IPS DF 4.7 (cell line): Measurements from ENCODE around the gene SP7.
"Not testable (repeated sequence)": the region's sequence is repeated elsewhere in the genome, so short reads cannot be mapped to it uniquely, and the experiment has no call there.

Experiments used
- DNase-seq: peaks from one replicate; pipeline ENCODE4 v3.0.0-alpha.2; 2013; ENCODE audit warnings: low spot score; ENCODE audit errors: extremely low read depth

Gene SP7

GRCh38 chr12:53320352-53321195, 15.6 kb downstream of the SP7 start:
- DNase-seq: no peak

- no peak for DNase-seq
These were observed 22.2 kb downstream of the SP7 start for GRCh38 chr12:53313996-53314395.

DNA sequence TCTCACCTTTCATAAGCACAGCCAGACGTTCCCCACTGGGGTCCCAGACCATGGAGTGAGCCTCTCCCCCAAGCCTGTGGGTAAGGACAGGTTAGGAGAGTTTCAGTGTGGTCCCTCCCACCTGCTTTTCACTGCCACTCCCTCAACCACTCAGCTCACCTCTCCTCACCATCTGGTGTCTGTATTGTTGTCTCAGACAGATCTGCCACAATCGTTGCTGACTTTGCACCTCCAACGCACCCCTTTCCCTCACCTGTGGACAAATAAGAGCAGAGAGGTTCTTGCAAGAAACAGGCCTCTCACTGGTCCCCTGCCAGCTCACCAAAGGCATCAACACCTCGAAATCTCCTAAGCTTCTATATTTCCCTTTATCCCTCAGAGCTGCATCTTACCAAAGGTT, 27.9 kb downstream of the SP7 start:
- DNase-seq: no peak

GRCh38 chr12:53306826-53307225, 29.3 kb downstream of the SP7 start:
- DNase-seq: no peak

GRCh38 chr12:53302903-53303302, 33.3 kb downstream of the SP7 start:
- DNase-seq: no peak

DNA sequence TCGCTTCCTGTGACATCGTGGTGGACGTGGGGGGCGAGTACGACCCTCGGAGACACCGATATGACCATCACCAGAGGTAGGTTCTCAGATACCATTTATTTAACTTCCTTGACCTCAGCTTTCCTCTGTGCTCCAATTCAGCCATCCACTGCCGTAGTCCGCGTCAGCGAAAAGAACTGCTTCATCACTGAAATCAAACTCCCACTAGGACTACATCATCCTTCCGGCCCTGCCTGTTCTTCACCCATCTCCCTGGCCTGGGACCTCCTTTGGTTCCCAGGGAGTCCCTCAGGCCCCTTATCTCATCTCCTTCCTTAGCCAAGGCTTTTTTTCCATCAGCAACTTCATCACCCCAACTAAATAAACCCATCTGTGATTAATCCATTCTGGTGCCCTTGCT, 36.0 kb downstream of the SP7 start:
- no peak for DNase-seq

GRCh38 chr12:53299454-53300180, 36.5 kb downstream of the SP7 start, which contains the start of gene MYG1:
TSS of gene MYG1 (plus strand) at chr12:53299695. CDS start at chr12:53299738, 43 bp downstream.
- peak; percentile 88 for DNase-seq

DNA sequence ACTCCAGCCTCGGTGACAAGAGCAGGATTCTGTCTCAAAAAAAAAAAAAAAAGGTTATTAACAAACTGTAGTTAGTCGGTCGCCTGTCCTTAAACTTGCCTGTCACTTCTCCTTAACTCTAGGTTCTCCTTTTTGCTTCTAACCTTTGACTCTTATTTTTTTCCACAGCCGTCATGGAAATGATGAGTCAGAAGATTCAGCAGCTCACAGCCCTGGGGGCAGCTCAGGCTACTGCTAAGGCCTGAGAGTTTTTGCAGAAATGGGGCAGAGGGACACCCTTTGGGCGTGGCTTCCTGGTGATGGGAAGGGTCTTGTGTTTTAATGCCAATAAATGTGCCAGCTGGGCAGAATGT, 37.1 kb downstream of the SP7 start:
- DNase-seq: no peak

DNA sequence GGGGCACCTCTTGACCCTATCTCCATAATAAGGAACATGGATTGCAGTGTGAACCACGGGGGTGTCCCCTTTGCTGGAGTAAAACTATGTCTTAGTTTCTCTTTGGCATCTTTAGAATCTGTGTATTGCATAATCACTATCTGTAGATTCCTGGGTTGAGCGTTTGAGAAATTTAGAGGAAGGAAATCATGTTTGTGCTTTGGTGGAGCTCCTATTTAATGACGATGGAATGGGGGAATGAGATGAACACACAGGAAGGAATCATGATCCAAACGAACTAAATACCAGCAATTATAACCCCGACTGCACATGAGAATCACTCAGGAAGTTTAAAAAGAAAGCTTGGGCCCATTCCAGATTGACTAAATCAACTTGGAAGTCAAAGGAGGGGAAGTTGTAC, 38.0 kb downstream of the SP7 start:
- no peak for DNase-seq

GRCh38 chr12:53297106-53297505, 39.0 kb downstream of the SP7 start:
- DNase-seq: not testable (repeated sequence)

- no peak for DNase-seq
These were observed 40.3 kb downstream of the SP7 start for GRCh38 chr12:53295891-53296219.

DNA sequence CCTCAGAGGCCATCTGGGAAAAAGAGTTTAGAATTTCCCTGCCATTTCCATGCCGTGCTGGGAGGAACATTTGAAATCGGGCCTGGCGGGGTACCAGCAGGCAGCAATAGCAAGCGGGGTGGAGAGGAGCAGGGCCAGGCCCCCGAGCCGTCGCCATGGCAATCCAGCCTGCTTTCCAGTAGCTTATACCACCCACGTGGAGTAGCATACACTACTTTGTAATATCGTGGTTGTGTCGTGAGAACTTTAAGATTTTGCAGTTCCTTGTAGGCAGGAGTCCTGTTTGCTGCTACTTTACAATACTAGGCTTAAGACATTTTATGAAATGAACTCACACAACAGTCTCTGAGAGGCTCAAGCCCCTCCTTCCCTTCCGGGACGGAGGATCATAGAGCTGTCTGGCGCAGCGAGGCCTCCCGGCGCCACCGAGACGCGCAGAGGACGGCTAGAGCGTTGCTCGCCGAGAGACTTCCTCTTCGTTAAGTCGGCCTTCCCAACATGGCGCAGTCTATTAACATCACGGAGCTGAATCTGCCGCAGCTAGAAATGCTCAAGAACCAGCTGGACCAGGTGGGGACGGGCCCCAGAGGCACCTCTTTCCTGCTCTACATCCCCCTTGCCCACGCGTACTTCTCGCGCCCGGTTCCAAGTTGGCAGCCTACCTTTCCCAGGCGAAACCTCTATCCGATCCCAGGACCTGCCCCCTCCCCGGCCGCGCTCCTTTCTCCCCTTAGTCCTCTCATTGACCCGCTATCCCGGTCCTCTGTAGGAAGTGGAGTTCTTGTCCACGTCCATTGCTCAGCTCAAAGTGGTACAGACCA, 40.9 kb downstream of the SP7 start, which contains the start of gene PFDN5:
Gene PFDN5 (plus strand): TSS at position 473 of the 821 bp plus-strand sequence. CDS start 26 bp downstream, at position 499.
- DNase-seq: peak; percentile 49

DNA sequence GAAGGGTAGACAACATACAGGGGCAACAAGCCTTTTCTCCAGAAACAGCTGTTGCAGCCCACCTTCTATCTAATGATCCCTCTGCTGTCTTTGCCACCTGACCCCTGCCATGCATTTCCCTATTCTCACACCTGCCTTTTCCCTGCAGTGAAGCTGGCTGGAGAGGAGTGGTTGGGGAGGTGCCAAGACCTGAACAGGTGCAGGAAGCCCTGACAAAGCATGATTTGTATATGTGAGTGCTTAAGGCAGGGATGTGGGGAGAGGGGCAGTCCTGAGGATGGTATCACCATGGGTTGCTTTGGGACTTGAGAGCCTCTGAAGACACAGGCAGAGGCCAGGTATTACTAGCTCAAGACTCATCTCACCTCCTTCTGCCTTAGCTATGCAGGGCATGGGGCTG, 43.7 kb downstream of the SP7 start:
- DNase-seq: no peak

DNA sequence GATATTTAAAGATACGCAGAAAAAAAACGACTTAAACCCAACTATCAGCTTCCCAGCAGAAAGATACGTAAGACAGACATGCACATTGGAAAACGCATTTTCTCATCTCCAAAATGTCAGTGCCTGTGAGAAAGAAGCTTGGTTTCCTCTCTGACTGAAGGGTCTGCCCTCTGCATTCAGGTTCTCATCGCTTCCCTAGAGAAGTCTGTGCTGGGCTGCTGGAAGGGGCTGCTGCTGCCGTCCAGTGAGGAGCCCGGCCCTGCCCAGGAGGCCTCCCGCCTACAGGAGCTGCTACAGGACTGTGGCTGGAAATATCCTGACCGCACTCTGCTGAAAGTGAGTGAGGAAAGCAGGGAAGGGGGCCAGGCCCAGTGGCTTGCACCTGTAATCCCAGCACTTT, 45.5 kb downstream of the SP7 start:
- DNase-seq: no peak

GRCh38 chr12:53289891-53290290, 46.3 kb downstream of the SP7 start:
- DNase-seq: no peak

GRCh38 chr12:53288322-53288721, 47.8 kb downstream of the SP7 start:
- DNase-seq: no peak

- peak; percentile 49 for DNase-seq
These were observed 48.4 kb downstream of the SP7 start for GRCh38 chr12:53287741-53288216.

DNA sequence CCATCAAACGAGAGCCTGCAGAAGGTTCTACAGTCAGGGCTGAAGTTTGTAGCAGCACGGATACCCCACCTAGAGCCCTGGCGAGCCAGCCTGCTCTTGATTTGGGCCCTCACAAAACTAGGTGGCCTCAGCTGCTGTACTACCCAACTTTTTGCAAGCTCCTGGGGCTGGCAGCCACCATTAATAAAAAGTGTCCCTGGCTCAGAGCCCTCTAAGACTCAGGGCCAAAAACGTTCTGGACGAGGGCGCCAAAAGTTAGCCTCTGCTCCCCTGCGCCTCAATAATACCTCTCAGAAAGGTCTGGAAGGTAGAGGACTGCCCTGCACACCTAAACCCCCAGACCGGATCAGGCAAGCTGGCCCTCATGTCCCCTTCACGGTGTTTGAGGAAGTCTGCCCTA, 49.7 kb downstream of the SP7 start:
- DNase-seq: no peak

DNA sequence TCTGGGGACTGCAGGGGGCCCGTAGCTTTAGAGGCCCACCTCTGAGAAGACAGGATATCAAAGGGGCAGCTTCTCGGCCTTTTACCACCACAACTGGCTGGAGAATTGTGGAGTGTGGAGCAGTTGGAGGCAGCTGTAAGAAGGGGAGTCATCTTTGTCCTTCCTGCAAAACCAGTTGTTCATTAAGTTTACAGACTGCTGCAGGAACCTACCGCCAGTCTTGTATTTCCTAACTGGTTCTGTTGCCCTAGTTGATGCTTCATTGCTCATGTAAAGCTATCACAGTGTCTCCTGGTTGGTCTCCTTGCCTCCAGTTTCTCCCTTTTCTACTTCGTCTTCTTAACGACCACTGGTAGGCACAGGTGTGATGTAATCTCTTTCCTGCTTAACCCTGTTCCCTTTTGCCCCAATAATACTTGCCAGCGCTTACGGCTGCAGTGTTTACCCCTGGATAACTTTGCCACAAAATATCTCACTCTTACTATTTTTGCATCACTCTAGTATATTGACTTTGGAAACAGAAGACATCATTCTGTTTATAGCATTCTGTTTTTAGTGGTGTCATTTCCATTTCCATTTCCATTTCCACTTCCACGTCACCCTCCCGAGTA, 56.2 kb downstream of the SP7 start:
- DNase-seq: no peak

- no peak for DNase-seq
These were observed 56.8 kb downstream of the SP7 start for GRCh38 chr12:53279283-53279869.

GRCh38 chr12:53277981-53278380, 58.2 kb downstream of the SP7 start:
- no peak for DNase-seq
